NCI-H187 (cell line): ENCODE results near the gene SMG1.
"Not testable (repeated sequence)": the region's sequence is repeated elsewhere in the genome, so short reads cannot be mapped to it uniquely, and the experiment has no call there.

ENCODE experiments used
- DNase-seq, 2 experiments: peaks; one replicate each; lab custom pipeline; 2025; lab: John Stamatoyannopoulos, UW

Gene SMG1

GRCh38 chr16:18925986-18926865, at the start of gene SMG1:
TSS of gene SMG1 (minus strand) at chr16:18926408. CDS start at chr16:18926041, 367 bp downstream.
- DNase-seq: peak; percentile 66 to 69

- no peak for DNase-seq
These were observed 48.9 kb upstream of the SMG1 start for GRCh38 chr16:18975109-18975508.

GRCh38 chr16:18969855-18970240, 43.6 kb upstream of the SMG1 start:
- DNase-seq: no peak

GRCh38 chr16:18969050-18969854, 43.0 kb upstream of the SMG1 start:
- DNase-seq: peak; percentile 26 to 64

GRCh38 chr16:18966791-18967190, 40.6 kb upstream of the SMG1 start:
- DNase-seq: no peak

GRCh38 chr16:18965555-18965954, 39.3 kb upstream of the SMG1 start:
- DNase-seq: no peak

GRCh38 chr16:18959031-18959505, 32.9 kb upstream of the SMG1 start:
- DNase-seq: no peak

GRCh38 chr16:18958621-18959029, 32.4 kb upstream of the SMG1 start:
- no peak for DNase-seq

GRCh38 chr16:18956658-18957241, 30.5 kb upstream of the SMG1 start:
- not testable (repeated sequence) for DNase-seq

GRCh38 chr16:18955874-18956580, 29.8 kb upstream of the SMG1 start:
- not testable (repeated sequence) for DNase-seq

- DNase-seq: no peak
These were observed 27.3 kb upstream of the SMG1 start for GRCh38 chr16:18953547-18953946.

GRCh38 chr16:18950469-18951185, 24.4 kb upstream of the SMG1 start:
- no peak for DNase-seq

- DNase-seq: no peak
These were observed 22.3 kb upstream of the SMG1 start for GRCh38 chr16:18948372-18949020.

GRCh38 chr16:18945233-18945632, 19.0 kb upstream of the SMG1 start:
- no peak for DNase-seq

GRCh38 chr16:18943414-18943813, 17.2 kb upstream of the SMG1 start:
- no peak for DNase-seq

- no peak for DNase-seq
These were observed 15.9 kb upstream of the SMG1 start for GRCh38 chr16:18942061-18942460.

GRCh38 chr16:18941471-18941870, 15.3 kb upstream of the SMG1 start:
- no peak for DNase-seq

- DNase-seq: no peak
These were observed 12.8 kb upstream of the SMG1 start for GRCh38 chr16:18938986-18939385.

GRCh38 chr16:18937390-18937789, 11.2 kb upstream of the SMG1 start:
- no peak for DNase-seq

GRCh38 chr16:18936727-18937340, 10.6 kb upstream of the SMG1 start:
- no peak for DNase-seq
